ENCODE measurements around the gene NDUFB4.
A peak's percentile ranks its signal among the peaks of the same experiment; 100 is the strongest.

Gene NDUFB4

GRCh38 chr3:120587332-120587975 lies 8.7 kb upstream of the NDUFB4 start:
- Histone ChIP-seq H3K4me1 (ENCODE audit: control insufficient read depth, insufficient read depth, low read length) (no peaks in the 10 kb centered on the region), H3K36me3 (ENCODE audit: control insufficient read depth in 2 of 2, insufficient read depth in 2 of 2, low read length in 2 of 2) (no peaks in the 10 kb centered on the region), H3K9ac (ENCODE audit: low read length in 2 of 2) (no peak overlapping the region), H3K27me3 (ENCODE audit: control insufficient read depth in 1 of 2, insufficient read depth in 2 of 2, low read length in 2 of 2) (no peaks in the 10 kb centered on the region), H3K9me3 (ENCODE audit: control insufficient read depth in 2 of 2, low read length in 2 of 2) (no peaks in the 10 kb centered on the region), H3K4me3 (ENCODE audit: low read length in 2 of 2) (no peak overlapping the region), H3K27ac (ENCODE audit: low read length) (no peak overlapping the region)

- H3K4me3 ChIP-seq (ENCODE audit: low read length in 2 of 2), result peak overlapping the region; percentile 92 to 98
- H3K9me3 ChIP-seq (ENCODE audit: control insufficient read depth in 2 of 2, low read length in 2 of 2), result no peaks in the 10 kb centered on the region
- H3K9ac ChIP-seq (ENCODE audit: low read length in 2 of 2), result peak overlapping the region; percentile 97 to 100
- peaks cover 7 to 9% of the 10 kb centered on the region in 2 donors for H3K36me3 ChIP-seq (ENCODE audit: control insufficient read depth in 2 of 2, insufficient read depth in 2 of 2, low read length in 2 of 2)
- H3K27me3 ChIP-seq (ENCODE audit: control insufficient read depth in 1 of 2, insufficient read depth in 2 of 2, low read length in 2 of 2), result no peaks in the 10 kb centered on the region
- peaks cover 12% of the 10 kb centered on the region for H3K4me1 ChIP-seq (ENCODE audit: control insufficient read depth, insufficient read depth, low read length)
- H3K27ac ChIP-seq (ENCODE audit: low read length), result peak overlapping the region; percentile 88
These were observed 384 bp upstream of the NDUFB4 start for GRCh38 chr3:120595788-120596115.

GRCh38 chr3:120596853-120597223 lies 702 bp downstream of the NDUFB4 start:
- no peaks in the 10 kb centered on the region for H3K9me3 ChIP-seq (ENCODE audit: control insufficient read depth in 2 of 2, low read length in 2 of 2)
- peak overlapping the region; percentile 97 to 100 for H3K9ac ChIP-seq (ENCODE audit: low read length in 2 of 2)
- H3K27me3 ChIP-seq (ENCODE audit: control insufficient read depth in 1 of 2, insufficient read depth in 2 of 2, low read length in 2 of 2), result no peaks in the 10 kb centered on the region
- peak overlapping the region; percentile 92 to 98 for H3K4me3 ChIP-seq (ENCODE audit: low read length in 2 of 2)
- peaks cover 11% of the 10 kb centered on the region in 2 donors for H3K36me3 ChIP-seq (ENCODE audit: control insufficient read depth in 2 of 2, insufficient read depth in 2 of 2, low read length in 2 of 2)
- H3K27ac ChIP-seq (ENCODE audit: low read length), result peak overlapping the region; percentile 88
- peaks cover 12% of the 10 kb centered on the region for H3K4me1 ChIP-seq (ENCODE audit: control insufficient read depth, insufficient read depth, low read length)

GRCh38 chr3:120597445-120598049 lies 1.4 kb downstream of the NDUFB4 start:
- H3K27ac ChIP-seq (ENCODE audit: low read length), result no peak overlapping the region
- H3K9ac ChIP-seq (ENCODE audit: low read length in 2 of 2), result peak overlapping the region in 1 of 2 donors; percentile 46
- H3K27me3 ChIP-seq (ENCODE audit: control insufficient read depth in 1 of 2, insufficient read depth in 2 of 2, low read length in 2 of 2), result no peaks in the 10 kb centered on the region
- peak overlapping the region; percentile 54 to 75 for H3K4me3 ChIP-seq (ENCODE audit: low read length in 2 of 2)
- H3K36me3 ChIP-seq (ENCODE audit: control insufficient read depth in 2 of 2, insufficient read depth in 2 of 2, low read length in 2 of 2), result peaks cover 13 to 16% of the 10 kb centered on the region in 2 donors
- H3K9me3 ChIP-seq (ENCODE audit: control insufficient read depth in 2 of 2, low read length in 2 of 2), result no peaks in the 10 kb centered on the region
- peaks cover 12% of the 10 kb centered on the region for H3K4me1 ChIP-seq (ENCODE audit: control insufficient read depth, insufficient read depth, low read length)

GRCh38 chr3:120599211-120599610 lies 3.1 kb downstream of the NDUFB4 start:
- H3K27ac ChIP-seq (ENCODE audit: low read length), result no peak overlapping the region
- H3K4me3 ChIP-seq (ENCODE audit: low read length in 2 of 2), result no peak overlapping the region
- H3K9me3 ChIP-seq (ENCODE audit: control insufficient read depth in 2 of 2, low read length in 2 of 2), result no peaks in the 10 kb centered on the region
- no peaks in the 10 kb centered on the region for H3K27me3 ChIP-seq (ENCODE audit: control insufficient read depth in 1 of 2, insufficient read depth in 2 of 2, low read length in 2 of 2)
- H3K36me3 ChIP-seq (ENCODE audit: control insufficient read depth in 2 of 2, insufficient read depth in 2 of 2, low read length in 2 of 2), result peaks cover 16 to 20% of the 10 kb centered on the region in 2 donors
- no peak overlapping the region for H3K9ac ChIP-seq (ENCODE audit: low read length in 2 of 2)
- peaks cover 12% of the 10 kb centered on the region for H3K4me1 ChIP-seq (ENCODE audit: control insufficient read depth, insufficient read depth, low read length)

- no peaks in the 10 kb centered on the region for H3K9me3 ChIP-seq (ENCODE audit: control insufficient read depth in 2 of 2, low read length in 2 of 2)
- H3K36me3 ChIP-seq (ENCODE audit: control insufficient read depth in 2 of 2, insufficient read depth in 2 of 2, low read length in 2 of 2), result peaks cover 16 to 20% of the 10 kb centered on the region in 2 donors
- H3K27ac ChIP-seq (ENCODE audit: low read length), result no peak overlapping the region
- H3K27me3 ChIP-seq (ENCODE audit: control insufficient read depth in 1 of 2, insufficient read depth in 2 of 2, low read length in 2 of 2), result no peaks in the 10 kb centered on the region
- peaks cover 8% of the 10 kb centered on the region for H3K4me1 ChIP-seq (ENCODE audit: control insufficient read depth, insufficient read depth, low read length)
- H3K4me3 ChIP-seq (ENCODE audit: low read length in 2 of 2), result no peak overlapping the region
- no peak overlapping the region for H3K9ac ChIP-seq (ENCODE audit: low read length in 2 of 2)
These were observed 5.4 kb downstream of the NDUFB4 start for GRCh38 chr3:120601554-120601953.

- Histone ChIP-seq H3K4me1 (ENCODE audit: control insufficient read depth, insufficient read depth, low read length) (peaks cover under 1% of the 10 kb centered on the region), H3K9ac (ENCODE audit: low read length in 2 of 2) (no peak overlapping the region), H3K4me3 (ENCODE audit: low read length in 2 of 2) (no peak overlapping the region), H3K27me3 (ENCODE audit: control insufficient read depth in 1 of 2, insufficient read depth in 2 of 2, low read length in 2 of 2) (no peaks in the 10 kb centered on the region), H3K9me3 (ENCODE audit: control insufficient read depth in 2 of 2, low read length in 2 of 2) (no peaks in the 10 kb centered on the region), H3K27ac (ENCODE audit: low read length) (no peak overlapping the region), H3K36me3 (ENCODE audit: control insufficient read depth in 2 of 2, insufficient read depth in 2 of 2, low read length in 2 of 2) (peaks cover 16 to 20% of the 10 kb centered on the region in 2 donors)
These were observed 6.5 kb downstream of the NDUFB4 start for GRCh38 chr3:120602682-120603081.

GRCh38 chr3:120604382-120604781 lies 8.2 kb downstream of the NDUFB4 start:
- Histone ChIP-seq H3K36me3 (ENCODE audit: control insufficient read depth in 2 of 2, insufficient read depth in 2 of 2, low read length in 2 of 2) (peaks cover 10 to 14% of the 10 kb centered on the region in 2 donors), H3K27me3 (ENCODE audit: control insufficient read depth in 1 of 2, insufficient read depth in 2 of 2, low read length in 2 of 2) (no peaks in the 10 kb centered on the region)

GRCh38 chr3:120604784-120605183 lies 8.6 kb downstream of the NDUFB4 start:
- Histone ChIP-seq H3K36me3 (ENCODE audit: control insufficient read depth in 2 of 2, insufficient read depth in 2 of 2, low read length in 2 of 2) (peaks cover 10 to 14% of the 10 kb centered on the region in 2 donors), H3K4me3 (ENCODE audit: low read length in 2 of 2) (no peak overlapping the region), H3K9me3 (ENCODE audit: control insufficient read depth in 2 of 2, low read length in 2 of 2) (no peaks in the 10 kb centered on the region), H3K27ac (ENCODE audit: low read length) (no peak overlapping the region), H3K9ac (ENCODE audit: low read length in 2 of 2) (no peak overlapping the region), H3K27me3 (ENCODE audit: control insufficient read depth in 1 of 2, insufficient read depth in 2 of 2, low read length in 2 of 2) (no peaks in the 10 kb centered on the region), H3K4me1 (ENCODE audit: control insufficient read depth, insufficient read depth, low read length) (no peaks in the 10 kb centered on the region)

More at GRCh38 chr3:120604382-120604781, 8.2 kb downstream of the NDUFB4 start:
- no peaks in the 10 kb centered on the region for H3K9me3 ChIP-seq (ENCODE audit: control insufficient read depth in 2 of 2, low read length in 2 of 2)
- no peaks in the 10 kb centered on the region for H3K4me1 ChIP-seq (ENCODE audit: control insufficient read depth, insufficient read depth, low read length)
- no peak overlapping the region for H3K27ac ChIP-seq (ENCODE audit: low read length)
- H3K4me3 ChIP-seq (ENCODE audit: low read length in 2 of 2), result no peak overlapping the region
- no peak overlapping the region for H3K9ac ChIP-seq (ENCODE audit: low read length in 2 of 2)

GRCh38 chr3:120608506-120608905 lies 12.4 kb downstream of the NDUFB4 start:
- Histone ChIP-seq H3K27me3 (ENCODE audit: control insufficient read depth in 1 of 2, insufficient read depth in 2 of 2, low read length in 2 of 2) (no peaks in the 10 kb centered on the region), H3K4me1 (ENCODE audit: control insufficient read depth, insufficient read depth, low read length) (no peaks in the 10 kb centered on the region), H3K9ac (ENCODE audit: low read length in 2 of 2) (no peak overlapping the region), H3K36me3 (ENCODE audit: control insufficient read depth in 2 of 2, insufficient read depth in 2 of 2, low read length in 2 of 2) (no peaks in the 10 kb centered on the region), H3K27ac (ENCODE audit: low read length) (no peak overlapping the region), H3K9me3 (ENCODE audit: control insufficient read depth in 2 of 2, low read length in 2 of 2) (no peaks in the 10 kb centered on the region), H3K4me3 (ENCODE audit: low read length in 2 of 2) (no peak overlapping the region)

- Histone ChIP-seq H3K4me3 (ENCODE audit: low read length in 2 of 2) (no peak overlapping the region), H3K27ac (ENCODE audit: low read length) (no peak overlapping the region), H3K36me3 (ENCODE audit: control insufficient read depth in 2 of 2, insufficient read depth in 2 of 2, low read length in 2 of 2) (no peaks in the 10 kb centered on the region), H3K27me3 (ENCODE audit: control insufficient read depth in 1 of 2, insufficient read depth in 2 of 2, low read length in 2 of 2) (no peaks in the 10 kb centered on the region), H3K9ac (ENCODE audit: low read length in 2 of 2) (no peak overlapping the region), H3K9me3 (ENCODE audit: control insufficient read depth in 2 of 2, low read length in 2 of 2) (no peaks in the 10 kb centered on the region), H3K4me1 (ENCODE audit: control insufficient read depth, insufficient read depth, low read length) (no peaks in the 10 kb centered on the region)
These were observed 18.6 kb downstream of the NDUFB4 start for GRCh38 chr3:120614765-120615164.
